B cell (primary cell): Measurements from ENCODE around the gene MAN2A2. TPM values are rescaled to one million over a fixed set of nuclear protein-coding genes. Genes with fewer than 3 reads are reported as not detected.
"Not testable (repeated sequence)": the region's sequence is repeated elsewhere in the genome, so short reads cannot be mapped to it uniquely, and the experiment has no call there.

Source experiments
- ATAC-seq: fragments of 200-7000 bp; cut with Tn5 transposase; one replicate; pipeline ENCODE4 v1.10.0; 2021; ENCODE audit warnings: low read depth, mild to moderate bottlenecking, moderate number of reproducible peaks, moderate library complexity
- CTCF ChIA-PET: fragments of 350-600 bp; sonication (Branson Sonifier 250); formaldehyde crosslinking; loops from one replicate; lab custom pipeline; 2021; ENCODE audit warnings: antibody characterized with exemption, inconsistent platforms; lab: Charles Lee
- POLR2A ChIA-PET: fragments of 350-600 bp; sonication (Branson Sonifier 250); formaldehyde crosslinking; loops from one replicate; lab custom pipeline; 2021; ENCODE audit warnings: antibody characterized with exemption; lab: Charles Lee
- DNase-seq: peaks from one replicate; pipeline ENCODE4 v3.0.0; 2013
- H2AFZ ChIP-seq: 2 replicates; pipeline ENCODE4 v1.6.1; 2012; ENCODE audit warnings: mild to moderate bottlenecking, low read depth, low read length; ENCODE audit not compliant: insufficient read depth, poor library complexity, severe bottlenecking
- H3K27ac ChIP-seq, 2 donors: 1 replicate in 1 of 2; 2 replicates in 1 of 2; pipeline ENCODE4 v1.5.1; 2012 to 2013; ENCODE audit warnings: low read length in 2 of 2, mild to moderate bottlenecking in 2 of 2, moderate library complexity in 1 of 2
- H3K27me3 ChIP-seq, 4 experiments: fragments of 200-600 bp in 1 of 4; sonication (generic) in 1 of 4; replicated peaks in 1 of 4; 1 replicate in 2 of 4; 2 replicates in 2 of 4; pipeline versions ENCODE4 v1.6.1 to v1.7.0; 2013 to 2016; ENCODE audit warnings: low read length in 3 of 4, mild to moderate bottlenecking in 2 of 4, mixed read lengths in 1 of 4, moderate library complexity in 1 of 4; ENCODE audit not compliant: insufficient read depth in 4 of 4, control insufficient read depth in 3 of 4; ENCODE audit errors: control extremely low read depth in 1 of 4
- H3K36me3 ChIP-seq, 2 experiments: replicated peaks in 1 of 2; 1 replicate in 1 of 2; 2 replicates in 1 of 2; pipeline versions ENCODE4 v1.6.1 to v1.7.1; 2013; ENCODE audit warnings: low read length in 1 of 2; ENCODE audit not compliant: insufficient read depth in 2 of 2, control insufficient read depth in 1 of 2; ENCODE audit errors: control extremely low read depth in 1 of 2, extremely low read depth in 1 of 2
- H3K4me1 ChIP-seq, 2 donors: fragments of 200-600 bp in 1 of 2; sonication (generic) in 1 of 2; 1 replicate in 1 of 2; 2 replicates in 1 of 2; pipeline versions ENCODE4 v1.5.1 to v1.6.1; 2013 to 2017; ENCODE audit warnings: low read length in 2 of 2; ENCODE audit not compliant: control insufficient read depth in 2 of 2, insufficient read depth in 2 of 2
- H3K4me2 ChIP-seq: replicated peaks from 2 replicates; pipeline ENCODE3; 2012; ENCODE audit warnings: mild to moderate bottlenecking, low read depth, low read length; ENCODE audit not compliant: poor library complexity, severe bottlenecking
- H3K4me3 ChIP-seq, 5 experiments: fragments of 200-600 bp in 1 of 5; sonication (generic) in 1 of 5; 1 replicate in 3 of 5; 2 replicates in 2 of 5; pipeline versions ENCODE4 v1.5.1 to v1.7.0; 2011 to 2016; ENCODE audit warnings: low read length in 4 of 5, mild to moderate bottlenecking in 4 of 5, low read depth in 2 of 5, control low read depth in 1 of 5, moderate library complexity in 1 of 5; ENCODE audit not compliant: insufficient read depth in 1 of 5; ENCODE audit errors: control extremely low read depth in 1 of 5, extremely low read depth in 1 of 5
- H3K79me2 ChIP-seq: fragments of 200-600 bp; sonication (generic); one replicate; pipeline ENCODE4 v1.6.0; 2016; ENCODE audit warnings: low read length; ENCODE audit not compliant: control insufficient read depth, insufficient read depth
- H3K9ac ChIP-seq: fragments of 200-600 bp; sonication (generic); 2 replicates; pipeline ENCODE4 v1.6.1; 2017; ENCODE audit warnings: mild to moderate bottlenecking, low read length, moderate library complexity
- H3K9me3 ChIP-seq, 3 donors: one replicate each; pipeline versions ENCODE4 v1.6.1 to v1.7.1; 2013; ENCODE audit warnings: low read length in 2 of 3; ENCODE audit not compliant: control insufficient read depth in 2 of 3, insufficient read depth in 1 of 3; ENCODE audit errors: control extremely low read depth in 1 of 3
- H4K20me1 ChIP-seq: 2 replicates; pipeline ENCODE4 v1.6.0; 2012; ENCODE audit warnings: mild to moderate bottlenecking, low read length; ENCODE audit not compliant: insufficient read depth, control insufficient read depth, poor library complexity, severe bottlenecking
- H3K27ac Mint-ChIP-seq: one replicate; pipeline ENCODE4 v1.8.0; 2021; ENCODE audit warnings: mixed read lengths
- H3K27me3 Mint-ChIP-seq: one replicate; pipeline ENCODE4 v1.8.0; 2021; ENCODE audit warnings: mixed read lengths
- H3K4me1 Mint-ChIP-seq: one replicate; pipeline ENCODE4 v1.8.0; 2021; ENCODE audit warnings: mixed read lengths
- H3K4me3 Mint-ChIP-seq: one replicate; pipeline ENCODE4 v1.8.0; 2021; ENCODE audit warnings: mixed read lengths
- H3K9me3 Mint-ChIP-seq: one replicate; pipeline ENCODE4 v1.8.0; 2022; ENCODE audit warnings: mixed read lengths; ENCODE audit not compliant: insufficient read depth
- EZH2 ChIP-seq: IDR thresholded peaks from 2 replicates; pipeline ENCODE4 v1.6.1; 2012; ENCODE audit warnings: borderline replicate concordance, low read depth, mild to moderate bottlenecking, moderate library complexity, low read length; ENCODE audit not compliant: insufficient read depth, poor library complexity, severe bottlenecking
- WGBS: methylation state at CpG from one replicate; pipeline ENCODE4 v1.1.5; 2013; ENCODE audit warnings: missing lambda C conversion rate; ENCODE audit not compliant: insufficient coverage; 5-methylcytosine and 5-hydroxymethylcytosine counted together
- intact Hi-C: fragments of 100-400 bp; cut with micrococcal nuclease; formaldehyde crosslinking; loops from one replicate; pipeline ENCODE4 v1.10.0; 2022
- polyA plus RNA-seq: library from polyadenylated mRNA; depleted of rRNA; stranded (reverse); fragments of >200 nt; gene quantifications from 2 replicates; pipeline ENCODE4 v1.2.3, GENCODE V29; 2012
- total RNA-seq, 2 donors: library from RNA; stranded (reverse); fragments of 120-200 nt in 1 of 2; gene quantifications; 1 replicate in 1 of 2; 2 replicates in 1 of 2; pipeline versions ENCODE4 v1.2.3 to v1.2.4, GENCODE V29; 2013 to 2022
- TF ChIP-seq, protein P1 (sequence below): fragments of 200-600 bp; IDR thresholded peaks from one replicate; pipeline ENCODE4 v1.8.0; 2022; ENCODE audit warnings: antibody characterized with exemption, mild to moderate bottlenecking

MAN2A2 gene
- total and polyA plus RNA-seq, 2 donors (not counting 1 experiment from before 2014, with no cell fraction given): 180 to 234 TPM

GRCh38 chr15:90907838-90908507, 4.9 kb downstream of the MAN2A2 start:
- peaks cover 6 to 10% of the 10 kb centered on the region in 2 donors for H3K4me1 ChIP-seq
- peaks cover 9% of the 10 kb centered on the region for H3K4me1 Mint-ChIP-seq
- H3K4me2 ChIP-seq: no peak overlapping the region
- H3K9ac ChIP-seq: no peak overlapping the region
- no peaks in the 10 kb centered on the region for H3K27me3 Mint-ChIP-seq
- POLR2A ChIA-PET: no interaction called here
- ATAC-seq: no peak
- 91% methylated on average over 9 of the region's 9 CpGs for WGBS
- intact Hi-C loops: no loop called here
- H4K20me1 ChIP-seq: peaks cover 13% of the 10 kb centered on the region
- H3K4me3 Mint-ChIP-seq: no peak overlapping the region
- peaks cover 0 to 74% of the 10 kb centered on the region in 2 experiments for H3K36me3 ChIP-seq
- CTCF ChIA-PET: no interaction called here
- no peak overlapping the region for H3K27ac Mint-ChIP-seq
- no peaks in the 10 kb centered on the region for H3K9me3 ChIP-seq
- H3K27me3 ChIP-seq: no peaks in the 10 kb centered on the region
- no peak for DNase-seq
- H2AFZ ChIP-seq: no peak overlapping the region
- TF ChIP-seq EZH2: no peak
- TF ChIP-seq, protein P1, sequence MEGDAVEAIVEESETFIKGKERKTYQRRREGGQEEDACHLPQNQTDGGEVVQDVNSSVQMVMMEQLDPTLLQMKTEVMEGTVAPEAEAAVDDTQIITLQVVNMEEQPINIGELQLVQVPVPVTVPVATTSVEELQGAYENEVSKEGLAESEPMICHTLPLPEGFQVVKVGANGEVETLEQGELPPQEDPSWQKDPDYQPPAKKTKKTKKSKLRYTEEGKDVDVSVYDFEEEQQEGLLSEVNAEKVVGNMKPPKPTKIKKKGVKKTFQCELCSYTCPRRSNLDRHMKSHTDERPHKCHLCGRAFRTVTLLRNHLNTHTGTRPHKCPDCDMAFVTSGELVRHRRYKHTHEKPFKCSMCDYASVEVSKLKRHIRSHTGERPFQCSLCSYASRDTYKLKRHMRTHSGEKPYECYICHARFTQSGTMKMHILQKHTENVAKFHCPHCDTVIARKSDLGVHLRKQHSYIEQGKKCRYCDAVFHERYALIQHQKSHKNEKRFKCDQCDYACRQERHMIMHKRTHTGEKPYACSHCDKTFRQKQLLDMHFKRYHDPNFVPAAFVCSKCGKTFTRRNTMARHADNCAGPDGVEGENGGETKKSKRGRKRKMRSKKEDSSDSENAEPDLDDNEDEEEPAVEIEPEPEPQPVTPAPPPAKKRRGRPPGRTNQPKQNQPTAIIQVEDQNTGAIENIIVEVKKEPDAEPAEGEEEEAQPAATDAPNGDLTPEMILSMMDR: no peak
- H3K4me3 ChIP-seq: no peak overlapping the region
- peaks cover 3% of the 10 kb centered on the region for H3K79me2 ChIP-seq
- H3K9me3 Mint-ChIP-seq: no peaks in the 10 kb centered on the region
- H3K27ac ChIP-seq: no peak overlapping the region

DNA sequence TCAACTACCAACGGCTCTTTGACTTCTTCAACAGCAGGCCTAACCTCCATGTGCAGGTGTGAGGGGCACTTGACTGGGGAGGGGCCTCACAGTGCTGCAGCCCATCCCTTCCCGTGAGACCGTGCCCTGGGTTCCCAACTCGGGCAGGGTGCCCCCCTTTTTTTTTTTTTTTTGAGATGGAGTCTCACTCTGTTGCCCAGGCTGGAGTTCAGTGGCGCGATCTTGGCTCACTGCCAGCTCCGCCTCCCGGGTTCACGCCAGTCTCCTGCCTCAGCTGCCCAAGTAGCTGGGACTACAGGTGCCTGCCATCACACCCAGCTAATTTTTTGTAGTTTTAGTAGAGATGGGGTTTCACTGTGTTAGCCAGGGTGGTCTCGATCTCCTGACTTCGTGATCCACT, 6.3 kb downstream of the MAN2A2 start:
- H3K9me3 ChIP-seq, H3K4me3 Mint-ChIP-seq, ATAC-seq, H3K9me3 Mint-ChIP-seq, intact Hi-C loops, H2AFZ ChIP-seq, H3K4me3 ChIP-seq, H3K79me2 ChIP-seq, H3K27ac ChIP-seq, H3K4me1 ChIP-seq, H3K4me1 Mint-ChIP-seq, H3K27me3 Mint-ChIP-seq, CTCF ChIA-PET, H3K9ac ChIP-seq, DNase-seq, H3K27ac Mint-ChIP-seq, H3K27me3 ChIP-seq, H3K4me2 ChIP-seq, POLR2A ChIA-PET: not testable (repeated sequence)
- WGBS: 94% methylated on average over 6 of the region's 11 CpGs
- H3K36me3 ChIP-seq: peaks cover 0 to 86% of the 10 kb centered on the region in 2 experiments
- peaks cover 13% of the 10 kb centered on the region for H4K20me1 ChIP-seq
